HepG2 (cell line): ENCODE data around the gene KRCC1. TPM values are rescaled to one million over a fixed set of nuclear protein-coding genes. Genes with fewer than 3 reads are reported as not detected.
A peak's percentile ranks its signal among the peaks of the same experiment; 100 is the strongest.

Experiments
- ATF2 ChIP-seq: sonication (generic); formaldehyde crosslinking; IDR thresholded peaks from 2 replicates; pipeline ENCODE4 v1.4.0; 2020; ENCODE audit warnings: missing genetic modification reagents
- ELK4 ChIP-seq: sonication (generic); formaldehyde crosslinking; IDR thresholded peaks from 2 replicates; pipeline ENCODE4 v1.9.0; 2021; ENCODE audit warnings: missing genetic modification reagents, borderline replicate concordance
- HMGXB4 ChIP-seq, 2 experiments: sonication (generic) in 1 of 2; formaldehyde crosslinking in 1 of 2; IDR thresholded peaks; 2 replicates each; pipeline versions ENCODE4 v1.4.0 to v1.6.1; 2018 to 2020; ENCODE audit warnings: missing genetic modification reagents in 2 of 2, borderline replicate concordance in 1 of 2, low read depth in 1 of 2, mild to moderate bottlenecking in 1 of 2, missing biosample characterization in 1 of 2
- NFYB ChIP-seq: sonication (generic); formaldehyde crosslinking; IDR thresholded peaks from 2 replicates; pipeline ENCODE4 v1.4.0; 2020; ENCODE audit warnings: missing genetic modification reagents
- RFXANK ChIP-seq: IDR thresholded peaks from 2 replicates; pipeline ENCODE4 v1.6.1; 2016
- SKIL ChIP-seq: sonication (generic); formaldehyde crosslinking; IDR thresholded peaks from 2 replicates; pipeline ENCODE4 v1.8.0; 2022; ENCODE audit warnings: missing genetic modification reagents, mild to moderate bottlenecking, moderate library complexity, borderline replicate concordance
- U2AF2 ChIP-seq: fragments of 200-400 bp; formaldehyde crosslinking; IDR thresholded peaks from 2 replicates; pipeline ENCODE4 v1.6.1; 2017; ENCODE audit warnings: low read depth, mild to moderate bottlenecking, low read length
- ZFP90 ChIP-seq: sonication (generic); formaldehyde crosslinking; IDR thresholded peaks from 2 replicates; pipeline ENCODE4 v1.8.0; 2022; ENCODE audit warnings: missing genetic modification reagents, mild to moderate bottlenecking, inconsistent platforms, borderline replicate concordance
- ZNF317 ChIP-seq: sonication (generic); formaldehyde crosslinking; IDR thresholded peaks from 2 replicates; pipeline ENCODE4 v1.5.0; 2020; ENCODE audit warnings: mild to moderate bottlenecking, missing genetic modification reagents
- ZNF609 ChIP-seq: sonication (generic); formaldehyde crosslinking; IDR thresholded peaks from 2 replicates; pipeline ENCODE4 v1.4.0; 2020; ENCODE audit warnings: mild to moderate bottlenecking, missing genetic modification reagents, borderline replicate concordance
- ZNF674 ChIP-seq: sonication (generic); formaldehyde crosslinking; IDR thresholded peaks from 2 replicates; pipeline ENCODE4 v1.5.0; 2020; ENCODE audit warnings: low read depth, mild to moderate bottlenecking, missing genetic modification reagents
- ZNF776 ChIP-seq: sonication (generic); formaldehyde crosslinking; IDR thresholded peaks from 2 replicates; pipeline ENCODE4 v1.4.0; 2020; ENCODE audit warnings: mild to moderate bottlenecking, missing genetic modification reagents
- ZUFSP ChIP-seq: sonication (generic); formaldehyde crosslinking; IDR thresholded peaks from 2 replicates; pipeline ENCODE4 v1.9.0; 2021; ENCODE audit warnings: missing genetic modification reagents, mild to moderate bottlenecking, borderline replicate concordance
- polyA plus RNA-seq, 8 experiments: library from polyadenylated mRNA; depleted of rRNA in 3 of 8; stranded (reverse) in 7 of 8; unstranded in 1 of 8; fragments of >200 nt; fragmentation: Illumina TruSeq in 4 of 8; extraction: Trizol in 4 of 8; gene quantifications; 2 replicates each; pipeline versions ENCODE4 v1.2.1 to v1.2.3, GENCODE V29; 2011 to 2016; ENCODE audit warnings: low read depth in 4 of 8, missing spikeins in 1 of 8, mixed read lengths in 1 of 8; ENCODE audit not compliant: insufficient read depth in 1 of 8
- total RNA-seq, 5 experiments: library from RNA; depleted of rRNA; stranded (reverse); fragments of >200 nt; fragmentation: Illumina TruSeq; extraction: Trizol; gene quantifications; 2 replicates each; pipeline ENCODE4 v1.2.3, GENCODE V29; 2016; ENCODE audit warnings: low read depth in 1 of 5

Gene KRCC1
- total and polyA plus RNA-seq, 2 of the 13 experiments (the other 11 are each of a cell fraction or from before 2014, with no cell fraction given) = 6.5 to 7.7 TPM

GRCh38 chr2:88055371-88056128, at the start of gene KRCC1 (continued):
- TF ChIP-seq ATF2 (CRISPR knock-in tag) = no peak
- no peak; the same call in 1 of the 2 replicates for TF ChIP-seq ZNF317 (CRISPR knock-in tag)
- TF ChIP-seq RFXANK = 0 out of 2 replicates have a peak, but pooled peaks have one; percentile 62
- peak; percentile 84 to 94 for TF ChIP-seq HMGXB4 (CRISPR knock-in tag; IDR thresholded peaks at IDR 0.05; ENCODE audit: borderline replicate concordance in 1 of 2, low read depth in 1 of 2)
- TF ChIP-seq ZNF776 (CRISPR knock-in tag) = no peak; the same call in none of the 2 replicates
- TF ChIP-seq ZNF674 (CRISPR knock-in tag) = no peak
- peak; percentile 94 for TF ChIP-seq ZFP90
- TF ChIP-seq U2AF2 = no peak
- TF ChIP-seq ELK4 = no peak
- TF ChIP-seq NFYB (CRISPR knock-in tag) = peak; percentile 70
- 0 out of 2 replicates have a peak, but pooled peaks have one; percentile 14 for TF ChIP-seq SKIL (CRISPR knock-in tag)
- TF ChIP-seq ZNF609 = peak; percentile 56
- no peak for TF ChIP-seq ZUFSP (CRISPR knock-in tag)
